Measurements from ENCODE around the gene ATG4C.
A peak's percentile ranks its signal among the peaks of the same experiment; 100 is the strongest.

The ATG4C gene

GRCh38 chr1:62905309-62905708 is 121.4 kb downstream of the ATG4C start:
- no peak for DNase-seq (ENCODE audit: low spot score)

DNA sequence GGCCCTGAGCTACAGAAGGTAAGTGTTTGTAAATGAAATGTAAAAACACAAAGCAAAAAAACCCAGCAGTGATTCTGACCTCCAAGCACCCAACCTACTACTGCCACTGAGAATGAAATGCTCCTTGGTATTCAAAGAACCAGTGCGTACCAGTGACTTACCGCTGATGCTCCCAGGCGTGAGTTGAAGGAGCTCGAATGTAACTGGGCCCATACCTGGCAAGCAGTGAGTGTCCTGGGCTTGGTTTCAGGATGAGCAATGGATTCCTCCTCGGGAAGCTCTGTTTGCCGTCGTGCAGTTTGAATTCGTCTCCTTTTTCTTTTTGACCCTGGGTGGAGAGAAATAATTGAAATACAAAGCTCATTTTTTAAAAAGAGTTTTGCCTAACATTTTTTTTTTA is 121.9 kb downstream of the ATG4C start:
- no peak for DNase-seq (ENCODE audit: low spot score)

DNA sequence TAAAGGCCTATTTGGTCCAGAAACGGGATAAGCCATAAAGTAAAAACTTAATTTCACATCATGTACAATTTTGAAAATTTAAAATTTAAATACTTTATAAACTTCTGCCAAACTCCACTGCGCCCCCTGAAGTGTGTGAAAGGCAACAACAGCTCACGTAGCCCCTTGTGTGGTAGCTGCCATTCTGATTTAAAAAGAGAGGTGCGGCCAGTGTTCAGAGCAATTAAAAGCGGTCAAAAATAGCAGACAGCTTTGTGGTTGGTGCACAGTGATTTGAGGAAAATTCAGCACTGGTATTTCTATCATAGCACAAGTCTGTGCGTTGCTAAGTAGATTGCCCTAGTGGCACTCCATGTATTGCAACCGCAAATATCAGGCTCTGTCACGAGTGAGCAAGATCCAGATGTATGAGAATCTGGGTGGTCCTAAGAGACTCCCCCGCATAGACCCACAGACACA is 122.5 kb downstream of the ATG4C start:
- peak; percentile 8 for DNase-seq (ENCODE audit: low spot score)

DNA sequence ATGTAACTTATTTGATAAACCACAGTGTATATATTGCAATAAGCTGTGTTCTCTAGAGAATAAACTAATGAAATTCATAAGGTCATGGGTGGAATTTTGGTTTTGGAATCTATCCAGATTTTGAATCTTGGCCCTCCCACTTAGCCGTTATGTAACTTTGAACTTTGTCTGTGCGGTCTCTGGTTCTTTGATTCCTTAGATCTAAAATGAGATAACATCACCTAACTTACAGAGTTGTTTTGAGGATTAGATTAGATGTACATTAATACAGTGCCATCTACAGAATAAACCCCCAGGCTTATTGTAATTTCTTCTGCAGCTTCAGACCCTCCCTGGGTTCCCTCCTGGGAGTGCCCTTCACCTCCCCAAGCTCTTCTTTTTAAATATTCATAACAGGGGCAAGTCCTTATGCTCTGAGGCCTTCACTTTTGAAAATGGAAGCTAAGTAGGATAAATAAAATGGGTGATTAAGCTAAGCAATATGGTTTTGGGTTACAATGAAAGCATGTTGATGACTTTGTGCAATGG is 124.3 kb downstream of the ATG4C start:
- no peak for DNase-seq (ENCODE audit: low spot score)

GRCh38 chr1:62912028-62912638 is 128.2 kb downstream of the ATG4C start:
- peak; percentile 4 for DNase-seq (ENCODE audit: low spot score)
